ENCODE data around the gene RBM17. TPM values are rescaled to one million over a fixed set of nuclear protein-coding genes. Genes with fewer than 3 reads are reported as not detected.

The RBM17 gene
- total RNA-seq, 1 experiment from 2014 or later: 160 TPM

GRCh38 chr10:6071181-6072175, 17.4 kb upstream of the RBM17 start:
- H3K27ac Mint-ChIP-seq: no peak overlapping the region
- no peaks in the 10 kb centered on the region for H3K36me3 Mint-ChIP-seq
- no peak for DNase-seq (ENCODE audit: low spot score)
- peaks cover 3% of the 10 kb centered on the region; the same call in 1 of the 2 replicates for H3K4me1 Mint-ChIP-seq
- POLR2A ChIA-PET: no interaction called here
- H3K27me3 Mint-ChIP-seq (ENCODE audit: low read depth): peaks cover 6% of the 10 kb centered on the region
- CTCF ChIA-PET: no interaction called here
- TF ChIP-seq ZNF532 (CRISPR knock-in tag; IDR thresholded peaks at IDR 0.05; ENCODE audit: borderline replicate concordance) (no peak), ZBTB43 (CRISPR knock-in tag; IDR thresholded peaks at IDR 0.05) (no peak), E2F4 (CRISPR knock-in tag; IDR thresholded peaks at IDR 0.05; ENCODE audit: borderline replicate concordance, low read depth) (no peak), FOXP1 (CRISPR knock-in tag; IDR thresholded peaks at IDR 0.05; ENCODE audit: borderline replicate concordance) (no peak), SOX15 (CRISPR knock-in tag; IDR thresholded peaks at IDR 0.05) (no peak), ESRRA (CRISPR knock-in tag; IDR thresholded peaks at IDR 0.05; ENCODE audit: borderline replicate concordance) (no peak), GRHL2 (CRISPR knock-in tag; IDR thresholded peaks at IDR 0.05; ENCODE audit: insufficient replicate concordance, severe bottlenecking) (no peak), MXD4 (CRISPR knock-in tag; IDR thresholded peaks at IDR 0.05; ENCODE audit: borderline replicate concordance) (no peak), TP53 (CRISPR knock-in tag; IDR thresholded peaks at IDR 0.05) (no peak), JAZF1 (CRISPR knock-in tag; IDR thresholded peaks at IDR 0.05) (no peak), CDX4 (CRISPR knock-in tag; IDR thresholded peaks at IDR 0.05; ENCODE audit: borderline replicate concordance) (no peak), CBFB (CRISPR knock-in tag; IDR thresholded peaks at IDR 0.05; ENCODE audit: low read depth) (no peak), ELF4 (CRISPR knock-in tag; IDR thresholded peaks at IDR 0.05; ENCODE audit: low read depth) (no peak), ZNF138 (CRISPR knock-in tag; conservative IDR thresholded peaks at IDR 0.05) (no peak)
- TF ChIP-seq, protein P1, sequence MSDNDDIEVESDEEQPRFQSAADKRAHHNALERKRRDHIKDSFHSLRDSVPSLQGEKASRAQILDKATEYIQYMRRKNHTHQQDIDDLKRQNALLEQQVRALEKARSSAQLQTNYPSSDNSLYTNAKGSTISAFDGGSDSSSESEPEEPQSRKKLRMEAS (CRISPR knock-in tag; IDR thresholded peaks at IDR 0.05): no peak
- TF ChIP-seq, protein P2, sequence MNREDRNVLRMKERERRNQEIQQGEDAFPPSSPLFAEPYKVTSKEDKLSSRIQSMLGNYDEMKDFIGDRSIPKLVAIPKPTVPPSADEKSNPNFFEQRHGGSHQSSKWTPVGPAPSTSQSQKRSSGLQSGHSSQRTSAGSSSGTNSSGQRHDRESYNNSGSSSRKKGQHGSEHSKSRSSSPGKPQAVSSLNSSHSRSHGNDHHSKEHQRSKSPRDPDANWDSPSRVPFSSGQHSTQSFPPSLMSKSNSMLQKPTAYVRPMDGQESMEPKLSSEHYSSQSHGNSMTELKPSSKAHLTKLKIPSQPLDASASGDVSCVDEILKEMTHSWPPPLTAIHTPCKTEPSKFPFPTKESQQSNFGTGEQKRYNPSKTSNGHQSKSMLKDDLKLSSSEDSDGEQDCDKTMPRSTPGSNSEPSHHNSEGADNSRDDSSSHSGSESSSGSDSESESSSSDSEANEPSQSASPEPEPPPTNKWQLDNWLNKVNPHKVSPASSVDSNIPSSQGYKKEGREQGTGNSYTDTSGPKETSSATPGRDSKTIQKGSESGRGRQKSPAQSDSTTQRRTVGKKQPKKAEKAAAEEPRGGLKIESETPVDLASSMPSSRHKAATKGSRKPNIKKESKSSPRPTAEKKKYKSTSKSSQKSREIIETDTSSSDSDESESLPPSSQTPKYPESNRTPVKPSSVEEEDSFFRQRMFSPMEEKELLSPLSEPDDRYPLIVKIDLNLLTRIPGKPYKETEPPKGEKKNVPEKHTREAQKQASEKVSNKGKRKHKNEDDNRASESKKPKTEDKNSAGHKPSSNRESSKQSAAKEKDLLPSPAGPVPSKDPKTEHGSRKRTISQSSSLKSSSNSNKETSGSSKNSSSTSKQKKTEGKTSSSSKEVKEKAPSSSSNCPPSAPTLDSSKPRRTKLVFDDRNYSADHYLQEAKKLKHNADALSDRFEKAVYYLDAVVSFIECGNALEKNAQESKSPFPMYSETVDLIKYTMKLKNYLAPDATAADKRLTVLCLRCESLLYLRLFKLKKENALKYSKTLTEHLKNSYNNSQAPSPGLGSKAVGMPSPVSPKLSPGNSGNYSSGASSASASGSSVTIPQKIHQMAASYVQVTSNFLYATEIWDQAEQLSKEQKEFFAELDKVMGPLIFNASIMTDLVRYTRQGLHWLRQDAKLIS (CRISPR knock-in tag; IDR thresholded peaks at IDR 0.05; ENCODE audit: borderline replicate concordance): no peak
- ATAC-seq: no peak
- no peaks in the 10 kb centered on the region for H3K9me3 Mint-ChIP-seq
- no peak overlapping the region for H3K4me3 Mint-ChIP-seq
